ENCODE results near the gene LRRC23.
"Not testable (repeated sequence)": the region's sequence is repeated elsewhere in the genome, so short reads cannot be mapped to it uniquely, and the experiment has no call there.

The LRRC23 gene

DNA sequence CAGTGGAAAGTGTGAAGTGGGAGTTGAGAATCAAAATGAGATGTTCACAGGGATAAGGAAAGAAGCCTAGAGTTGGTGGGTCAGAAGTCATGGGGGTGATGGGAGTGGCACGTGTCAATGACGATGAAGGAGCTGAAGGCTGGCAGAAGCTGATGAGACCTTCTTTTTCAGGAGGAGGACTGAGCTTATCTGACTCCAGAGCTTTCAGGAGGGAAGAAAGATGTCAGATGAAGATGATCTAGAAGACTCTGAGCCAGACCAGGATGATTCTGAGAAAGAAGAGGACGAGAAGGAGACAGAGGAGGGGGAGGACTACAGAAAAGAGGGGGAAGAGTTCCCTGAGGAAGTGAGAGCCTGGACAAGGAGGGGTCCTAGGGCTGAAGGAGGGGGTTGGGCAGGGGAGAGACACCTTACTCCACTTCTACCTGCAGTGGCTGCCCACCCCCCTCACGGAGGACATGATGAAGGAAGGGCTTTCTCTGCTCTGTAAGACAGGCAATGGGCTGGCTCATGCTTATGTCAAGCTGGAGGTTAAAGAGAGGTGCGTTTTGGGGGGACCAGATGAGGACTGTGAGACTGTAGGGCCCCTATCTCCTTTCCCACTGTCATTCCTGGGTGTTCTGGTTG is 905 bp downstream of the LRRC23 start:
- H3K18ac ChIP-seq (ENCODE audit: low read depth in 1 of 2, low read length in 2 of 2) = peak overlapping the region in 1 of 2 experiments; percentile 94
- H2BK15ac ChIP-seq (ENCODE audit: low read depth, poor library complexity, severe bottlenecking) = no peak overlapping the region
- peaks cover 7% of the 10 kb centered on the region for H3K4me1 ChIP-seq (ENCODE audit: control insufficient read depth, insufficient read depth, low read depth, low read length)
- no peaks in the 10 kb centered on the region for H3K9me3 ChIP-seq (ENCODE audit: control insufficient read depth, low read length)
- no peak overlapping the region for H2BK120ac ChIP-seq (ENCODE audit: low read depth, low read length)
- peak overlapping the region; percentile 9 for H2AK5ac ChIP-seq (ENCODE audit: low read length, severe bottlenecking)
- H3K4me3 ChIP-seq (ENCODE audit: insufficient read depth in 1 of 2, low read depth in 1 of 2, low read length in 2 of 2) = peak overlapping the region in 1 of 2 experiments; percentile 91
- H3K4ac ChIP-seq (ENCODE audit: low read depth in 1 of 2, low read length in 2 of 2) = peak overlapping the region in 1 of 2 experiments; percentile 5
- no peak overlapping the region for H4K8ac ChIP-seq (ENCODE audit: low read length)
- no peak overlapping the region for H4K91ac ChIP-seq (ENCODE audit: low read length)
- H2BK5ac ChIP-seq (ENCODE audit: low read depth, low read length, poor library complexity, severe bottlenecking) = no peak overlapping the region
- H3K9ac ChIP-seq (ENCODE audit: low read length) = peak overlapping the region; percentile 93
- H3K79me1 ChIP-seq (replicated peaks; ENCODE audit: low read length, poor library complexity, severe bottlenecking) = no peaks in the 10 kb centered on the region
- H3K23ac ChIP-seq (ENCODE audit: low read length in 2 of 2) = no peak overlapping the region
- peaks cover 3 to 19% of the 10 kb centered on the region in 2 experiments for H3K36me3 ChIP-seq (ENCODE audit: control insufficient read depth in 1 of 2, insufficient read depth in 2 of 2, low read depth in 1 of 2, low read length in 2 of 2)
- no peak overlapping the region for H3K27ac ChIP-seq (ENCODE audit: low read length, poor library complexity, severe bottlenecking)
- 68% methylated on average over 5 of the region's 5 CpGs for WGBS
- no peak overlapping the region for H3K14ac ChIP-seq (ENCODE audit: low read length in 2 of 2)
- DNase-seq = no peak
- peak overlapping the region; percentile 95 for H2AFZ ChIP-seq (ENCODE audit: low read depth, low read length)
- peak overlapping the region in 1 of 2 experiments; percentile 45 for H2BK12ac ChIP-seq (ENCODE audit: low read length in 2 of 2)
- no peaks in the 10 kb centered on the region for H3K27me3 ChIP-seq (ENCODE audit: control insufficient read depth in 1 of 2, insufficient read depth in 1 of 2, low read length in 2 of 2)
- H3K4me2 ChIP-seq (ENCODE audit: low read length, poor library complexity, severe bottlenecking) = peak overlapping the region; percentile 54

DNA sequence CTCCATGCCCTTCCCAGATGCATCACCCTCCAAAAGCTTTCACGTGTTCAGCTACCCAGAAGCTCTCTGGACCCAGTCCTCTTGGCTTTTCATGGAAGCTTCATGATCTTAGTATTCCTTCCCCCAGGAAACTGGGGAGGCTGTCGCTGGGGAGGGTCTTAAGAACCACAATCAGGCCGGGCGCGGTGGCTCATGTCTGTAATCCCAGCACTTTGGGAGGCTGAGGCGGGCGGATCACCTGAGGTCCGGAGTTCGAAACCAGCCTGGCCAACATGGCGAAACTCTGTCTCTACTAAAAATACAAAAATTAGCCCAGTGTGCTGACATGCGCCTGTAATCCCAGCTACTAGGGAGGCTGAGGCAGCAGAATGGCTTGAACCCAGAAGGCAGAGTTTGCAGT is 3.5 kb downstream of the LRRC23 start:
- H2BK15ac ChIP-seq (ENCODE audit: low read depth, poor library complexity, severe bottlenecking); H3K79me1 ChIP-seq (replicated peaks; ENCODE audit: low read length, poor library complexity, severe bottlenecking); H2AFZ ChIP-seq (ENCODE audit: low read depth, low read length); H3K18ac ChIP-seq (ENCODE audit: low read depth in 1 of 2, low read length in 2 of 2); H2BK12ac ChIP-seq (ENCODE audit: low read length in 2 of 2); H3K14ac ChIP-seq (ENCODE audit: low read length in 2 of 2); H3K9ac ChIP-seq (ENCODE audit: low read length); DNase-seq; H3K4me1 ChIP-seq (ENCODE audit: control insufficient read depth, insufficient read depth, low read depth, low read length); H3K4ac ChIP-seq (ENCODE audit: low read depth in 1 of 2, low read length in 2 of 2); H3K4me3 ChIP-seq (ENCODE audit: insufficient read depth in 1 of 2, low read depth in 1 of 2, low read length in 2 of 2); H2BK5ac ChIP-seq (ENCODE audit: low read depth, low read length, poor library complexity, severe bottlenecking); H3K4me2 ChIP-seq (ENCODE audit: low read length, poor library complexity, severe bottlenecking); H2AK5ac ChIP-seq (ENCODE audit: low read length, severe bottlenecking); H3K23ac ChIP-seq (ENCODE audit: low read length in 2 of 2); H4K8ac ChIP-seq (ENCODE audit: low read length); H4K91ac ChIP-seq (ENCODE audit: low read length); H3K9me3 ChIP-seq (ENCODE audit: control insufficient read depth, low read length); H2BK120ac ChIP-seq (ENCODE audit: low read depth, low read length); H3K27ac ChIP-seq (ENCODE audit: low read length, poor library complexity, severe bottlenecking): not testable (repeated sequence)
- 96% methylated on average over 11 of the region's 11 CpGs for WGBS
- peaks cover 0 to 14% of the 10 kb centered on the region in 2 experiments for H3K27me3 ChIP-seq (ENCODE audit: control insufficient read depth in 1 of 2, insufficient read depth in 1 of 2, low read length in 2 of 2)
- peaks cover 3 to 19% of the 10 kb centered on the region in 2 experiments for H3K36me3 ChIP-seq (ENCODE audit: control insufficient read depth in 1 of 2, insufficient read depth in 2 of 2, low read depth in 1 of 2, low read length in 2 of 2)

DNA sequence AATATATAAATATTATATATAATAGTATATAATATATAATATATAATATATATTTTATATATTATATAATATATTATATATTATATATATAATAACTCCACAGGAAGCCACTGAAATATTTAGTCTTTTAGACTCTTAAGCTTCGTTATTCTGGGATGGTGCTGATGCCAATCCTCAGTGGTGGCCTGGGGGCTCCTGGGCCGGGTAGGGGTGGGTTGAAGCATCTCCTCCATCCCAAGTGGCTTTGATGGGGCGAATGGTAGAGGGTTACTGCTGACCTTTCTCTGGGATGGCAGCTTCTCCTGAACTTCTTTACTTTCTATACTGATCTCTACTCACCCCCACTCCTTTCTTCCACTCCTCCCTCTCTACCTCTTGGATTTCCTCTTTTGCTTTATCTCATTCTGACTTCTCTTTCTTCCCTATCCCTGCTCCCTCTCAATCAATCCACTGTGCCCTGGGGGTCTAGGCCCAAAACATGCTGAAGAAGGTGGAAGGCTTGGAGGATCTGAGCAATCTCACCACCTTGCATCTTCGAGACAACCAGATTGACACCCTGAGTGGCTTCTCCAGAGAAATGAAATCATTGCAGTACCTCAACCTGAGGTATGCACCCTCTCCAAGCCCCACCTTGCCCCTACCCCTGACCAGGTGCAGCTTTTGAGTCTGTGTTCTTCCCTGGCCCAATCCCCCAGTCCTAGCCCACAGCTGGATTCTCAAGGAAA is 5.0 kb downstream of the LRRC23 start:
- H4K8ac ChIP-seq (ENCODE audit: low read length) = no peak overlapping the region
- no peak overlapping the region for H3K14ac ChIP-seq (ENCODE audit: low read length in 2 of 2)
- H3K27me3 ChIP-seq (ENCODE audit: control insufficient read depth in 1 of 2, insufficient read depth in 1 of 2, low read length in 2 of 2) = peaks cover 0 to 14% of the 10 kb centered on the region in 2 experiments
- H3K23ac ChIP-seq (ENCODE audit: low read length in 2 of 2) = no peak overlapping the region
- no peaks in the 10 kb centered on the region for H3K9me3 ChIP-seq (ENCODE audit: control insufficient read depth, low read length)
- no peak for DNase-seq
- no peak overlapping the region for H3K4ac ChIP-seq (ENCODE audit: low read depth in 1 of 2, low read length in 2 of 2)
- no peak overlapping the region for H4K91ac ChIP-seq (ENCODE audit: low read length)
- H3K36me3 ChIP-seq (ENCODE audit: control insufficient read depth in 1 of 2, insufficient read depth in 2 of 2, low read depth in 1 of 2, low read length in 2 of 2) = peaks cover 3 to 19% of the 10 kb centered on the region in 2 experiments
- no peaks in the 10 kb centered on the region for H3K79me1 ChIP-seq (replicated peaks; ENCODE audit: low read length, poor library complexity, severe bottlenecking)
- H2AK5ac ChIP-seq (ENCODE audit: low read length, severe bottlenecking) = no peak overlapping the region
- no peak overlapping the region for H3K18ac ChIP-seq (ENCODE audit: low read depth in 1 of 2, low read length in 2 of 2)
- H2BK12ac ChIP-seq (ENCODE audit: low read length in 2 of 2) = no peak overlapping the region
- peaks cover 14% of the 10 kb centered on the region for H3K4me1 ChIP-seq (ENCODE audit: control insufficient read depth, insufficient read depth, low read depth, low read length)
- no peak overlapping the region for H3K4me2 ChIP-seq (ENCODE audit: low read length, poor library complexity, severe bottlenecking)
- no peak overlapping the region for H2BK15ac ChIP-seq (ENCODE audit: low read depth, poor library complexity, severe bottlenecking)
- no peak overlapping the region for H2BK5ac ChIP-seq (ENCODE audit: low read depth, low read length, poor library complexity, severe bottlenecking)
- H2AFZ ChIP-seq (ENCODE audit: low read depth, low read length) = no peak overlapping the region
- no peak overlapping the region for H3K27ac ChIP-seq (ENCODE audit: low read length, poor library complexity, severe bottlenecking)
- H3K9ac ChIP-seq (ENCODE audit: low read length) = no peak overlapping the region
- H3K4me3 ChIP-seq (ENCODE audit: insufficient read depth in 1 of 2, low read depth in 1 of 2, low read length in 2 of 2) = no peak overlapping the region
- no peak overlapping the region for H2BK120ac ChIP-seq (ENCODE audit: low read depth, low read length)
- 86% methylated on average over 4 of the region's 4 CpGs for WGBS

DNA sequence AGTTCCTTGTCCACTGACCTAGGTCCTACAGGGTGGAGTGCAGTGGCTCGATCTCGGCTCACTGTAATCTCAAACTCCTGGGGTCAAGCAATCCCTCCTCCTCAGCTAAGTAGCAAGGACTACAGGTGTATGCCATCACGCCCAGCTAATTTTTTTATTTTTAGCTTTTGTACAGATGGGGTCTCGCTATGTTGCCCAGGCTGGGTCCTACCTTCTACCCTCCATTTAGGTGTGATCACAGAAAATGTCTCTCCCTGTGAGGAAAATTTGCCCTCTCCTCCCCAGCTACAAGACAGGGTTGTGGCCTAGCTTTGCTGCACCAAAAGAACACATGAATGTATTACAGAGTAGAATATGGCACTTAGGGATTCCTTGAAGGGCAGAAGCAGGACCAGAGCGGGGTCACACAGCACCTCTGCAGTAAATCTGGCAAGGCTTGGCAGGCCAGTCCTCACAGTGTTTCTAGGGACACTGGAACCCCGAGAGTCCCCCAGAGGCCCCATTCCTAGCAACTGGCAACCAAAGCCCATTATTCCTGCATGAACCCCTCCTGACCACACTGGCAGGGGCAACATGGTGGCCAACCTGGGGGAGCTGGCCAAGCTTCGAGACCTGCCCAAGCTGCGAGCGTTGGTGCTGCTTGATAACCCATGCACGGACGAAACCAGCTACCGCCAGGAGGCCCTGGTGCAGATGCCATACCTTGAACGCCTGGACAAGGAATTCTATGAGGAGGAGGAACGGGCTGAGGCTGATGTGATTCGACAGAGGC is 7.7 kb downstream of the LRRC23 start:
- Histone ChIP-seq H3K4ac (ENCODE audit: low read depth in 1 of 2, low read length in 2 of 2) (no peak overlapping the region), H3K9me3 (ENCODE audit: control insufficient read depth, low read length) (no peaks in the 10 kb centered on the region), H2AFZ (ENCODE audit: low read depth, low read length) (no peak overlapping the region), H2BK15ac (ENCODE audit: low read depth, poor library complexity, severe bottlenecking) (no peak overlapping the region), H3K27me3 (ENCODE audit: control insufficient read depth in 1 of 2, insufficient read depth in 1 of 2, low read length in 2 of 2) (peaks cover 0 to 19% of the 10 kb centered on the region in 2 experiments), H3K79me1 (replicated peaks; ENCODE audit: low read length, poor library complexity, severe bottlenecking) (no peaks in the 10 kb centered on the region), H2BK12ac (ENCODE audit: low read length in 2 of 2) (no peak overlapping the region), H2BK120ac (ENCODE audit: low read depth, low read length) (no peak overlapping the region), H3K18ac (ENCODE audit: low read depth in 1 of 2, low read length in 2 of 2) (no peak overlapping the region), H3K4me1 (ENCODE audit: control insufficient read depth, insufficient read depth, low read depth, low read length) (peaks cover 18% of the 10 kb centered on the region), H4K8ac (ENCODE audit: low read length) (no peak overlapping the region), H3K4me3 (ENCODE audit: insufficient read depth in 1 of 2, low read depth in 1 of 2, low read length in 2 of 2) (peak overlapping the region in 1 of 2 experiments; percentile 2), H3K27ac (ENCODE audit: low read length, poor library complexity, severe bottlenecking) (no peak overlapping the region), H3K14ac (ENCODE audit: low read length in 2 of 2) (no peak overlapping the region), H3K23ac (ENCODE audit: low read length in 2 of 2) (no peak overlapping the region), H2AK5ac (ENCODE audit: low read length, severe bottlenecking) (no peak overlapping the region), H3K9ac (ENCODE audit: low read length) (no peak overlapping the region), H3K4me2 (ENCODE audit: low read length, poor library complexity, severe bottlenecking) (no peak overlapping the region), H2BK5ac (ENCODE audit: low read depth, low read length, poor library complexity, severe bottlenecking) (no peak overlapping the region), H3K36me3 (ENCODE audit: control insufficient read depth in 1 of 2, insufficient read depth in 2 of 2, low read depth in 1 of 2, low read length in 2 of 2) (peaks cover 0 to 19% of the 10 kb centered on the region in 2 experiments), H4K91ac (ENCODE audit: low read length) (no peak overlapping the region)
- no peak for DNase-seq
- WGBS = 93% methylated on average over 15 of the region's 15 CpGs
